ENCODE results near the gene OCSTAMP.

OCSTAMP gene

GRCh38 chr20:46551522-46552381 is 1.3 kb upstream of the OCSTAMP start:
- DNase-seq, result no peak

- peak; percentile 25 for DNase-seq
Observed at GRCh38 chr20:46549188-46549972, 1.1 kb downstream of the OCSTAMP start.

GRCh38 chr20:46548688-46549087 is 1.8 kb downstream of the OCSTAMP start:
- no peak for DNase-seq

GRCh38 chr20:46547995-46548394 is 2.5 kb downstream of the OCSTAMP start:
- DNase-seq, result no peak

- DNase-seq, result no peak
Observed at GRCh38 chr20:46546936-46547335, 3.5 kb downstream of the OCSTAMP start.

DNA sequence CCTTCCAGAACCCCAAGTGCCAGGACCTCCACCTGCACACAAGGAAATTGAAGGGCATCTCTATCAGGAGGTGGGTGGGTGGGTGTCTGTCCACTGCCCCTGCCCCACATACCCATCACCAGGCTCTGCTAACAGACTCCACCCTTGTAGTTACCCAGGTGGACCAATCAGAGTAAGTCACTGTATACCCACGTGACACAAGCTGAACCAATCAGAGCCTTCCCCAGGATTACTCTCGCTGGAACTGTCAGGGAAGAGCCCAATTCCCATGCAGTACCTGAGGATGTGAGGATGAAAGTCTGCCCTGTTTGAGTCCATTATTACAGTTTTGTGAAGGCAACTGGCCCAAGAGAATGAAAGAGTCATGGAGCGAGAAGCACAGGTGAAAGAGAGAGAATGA is 4.2 kb downstream of the OCSTAMP start:
- no peak for DNase-seq

DNA sequence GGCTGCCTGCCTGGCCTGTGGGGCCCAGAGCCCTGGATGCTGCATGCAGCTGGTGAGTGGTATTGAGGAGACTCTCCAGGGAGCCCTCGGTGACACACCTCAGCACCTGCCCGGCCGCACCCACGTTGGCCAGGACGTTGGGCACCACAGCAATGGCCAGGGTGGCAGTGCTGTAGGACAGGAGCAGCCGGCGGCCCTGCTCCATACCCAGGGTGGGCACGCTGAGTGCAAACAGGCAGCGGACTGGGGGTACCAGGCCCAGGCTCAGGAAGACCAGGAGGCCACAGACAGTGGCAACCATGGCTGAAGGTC is 4.7 kb downstream of the OCSTAMP start:
- DNase-seq, result no peak

GRCh38 chr20:46545077-46545826 is 5.2 kb downstream of the OCSTAMP start:
- peak; percentile 75 for DNase-seq

- DNase-seq, result no peak
Observed at GRCh38 chr20:46544576-46544975, 5.9 kb downstream of the OCSTAMP start.

DNA sequence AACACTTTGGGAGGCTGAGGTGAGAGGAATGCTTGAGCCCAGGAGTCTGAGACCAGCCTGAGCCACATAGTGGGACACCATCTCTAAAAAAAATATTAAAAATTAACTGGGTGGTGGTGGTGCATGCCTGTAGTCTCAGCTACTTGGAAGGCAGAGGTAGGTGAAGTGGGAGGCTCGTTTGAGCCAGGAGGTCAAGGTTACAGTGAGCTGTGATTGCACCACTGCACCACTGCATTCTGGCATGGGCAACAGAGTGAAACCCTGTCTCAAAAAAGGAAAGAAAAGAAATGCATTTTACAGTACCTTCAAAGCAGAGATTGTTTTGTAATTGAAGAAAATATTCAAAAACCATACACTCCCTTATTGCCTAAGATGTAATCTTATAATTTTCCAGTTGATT is 6.5 kb downstream of the OCSTAMP start:
- no peak for DNase-seq

GRCh38 chr20:46543033-46543432 is 7.4 kb downstream of the OCSTAMP start:
- DNase-seq, result no peak

DNA sequence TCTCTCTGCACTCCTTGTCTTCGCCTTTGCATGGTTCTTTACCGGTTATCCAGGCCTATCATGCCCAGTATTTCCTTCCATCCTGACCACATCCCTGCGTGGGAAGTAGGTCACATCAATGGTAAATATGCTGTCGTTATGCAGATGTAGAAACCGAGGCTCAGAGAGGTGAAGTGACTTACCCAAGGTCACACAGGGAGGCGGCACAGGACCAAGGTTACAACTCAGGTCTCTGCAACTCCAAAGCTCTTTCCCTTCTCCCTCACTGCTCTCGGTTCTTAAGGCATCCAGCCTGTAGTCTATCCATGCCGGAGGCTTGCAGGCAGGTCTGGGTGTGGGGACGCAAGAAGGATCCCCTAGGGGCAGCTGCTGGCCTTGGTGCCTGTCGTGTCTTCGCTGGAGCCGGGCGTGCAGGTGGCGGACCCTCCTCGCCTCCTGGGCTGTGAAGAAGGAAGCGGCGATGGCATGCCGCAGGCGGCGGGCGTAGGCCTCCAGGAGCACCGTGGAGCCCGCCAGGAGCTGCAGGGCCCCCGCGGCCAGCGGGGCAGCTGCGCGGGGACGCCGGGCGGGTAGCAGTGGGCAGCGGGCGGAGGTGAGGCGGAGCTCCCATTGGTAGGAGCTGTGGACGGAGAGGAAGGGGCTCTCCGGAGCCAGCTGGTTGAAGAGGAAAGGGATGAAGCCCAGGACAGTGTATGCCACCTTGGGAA is 9.1 kb downstream of the OCSTAMP start:
- DNase-seq, result no peak

DNA sequence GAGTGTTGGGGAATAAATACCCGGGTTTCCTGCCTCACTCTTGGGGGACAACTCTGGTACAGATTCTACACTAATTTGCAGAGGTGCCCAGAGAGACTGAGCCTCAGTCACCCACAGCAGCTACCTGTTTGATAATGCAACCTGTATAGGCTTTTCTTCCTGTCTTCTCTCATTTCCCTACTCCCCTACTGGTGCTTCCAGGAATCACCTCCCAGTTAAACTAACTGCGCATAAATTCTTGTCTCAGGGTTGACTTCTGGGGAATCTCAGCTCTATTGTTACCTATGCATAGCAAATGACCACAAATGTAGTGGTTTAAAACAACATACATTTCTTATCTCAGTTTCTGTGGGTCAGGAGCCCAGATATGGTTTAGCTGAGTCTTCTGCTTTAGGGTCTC is 11.3 kb downstream of the OCSTAMP start:
- no peak for DNase-seq

- no peak for DNase-seq
Observed at GRCh38 chr20:46530640-46531039, 19.8 kb downstream of the OCSTAMP start.

DNA sequence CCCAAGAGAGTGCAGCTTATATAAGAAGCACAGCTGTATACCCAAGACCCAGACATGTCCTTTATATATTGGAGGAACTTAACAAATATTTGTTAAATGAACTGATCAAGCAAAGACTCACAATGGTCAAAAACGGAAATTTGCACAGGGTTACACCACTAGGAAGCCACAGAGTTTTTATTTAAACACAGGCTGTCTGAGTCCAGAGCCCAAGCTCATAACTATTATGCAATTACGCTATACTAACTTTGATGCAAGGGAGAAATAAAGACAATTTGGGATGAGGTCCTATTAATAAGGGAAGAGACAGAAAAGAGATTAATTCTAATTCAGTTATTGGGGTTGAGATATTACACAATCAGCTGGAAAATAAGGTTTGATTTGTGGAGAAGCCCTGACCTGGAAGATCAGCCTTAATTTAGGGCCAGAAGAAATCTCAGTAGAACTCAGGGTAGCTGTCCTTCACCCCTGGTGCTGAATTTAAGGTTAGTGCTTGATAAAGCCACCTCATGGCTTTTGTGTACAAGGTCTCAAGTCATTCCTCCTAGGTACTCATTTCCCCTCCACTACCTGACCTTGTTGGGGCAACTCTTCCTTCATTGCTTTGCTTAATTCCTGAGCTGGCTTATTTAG is 26.6 kb downstream of the OCSTAMP start:
- no peak for DNase-seq

DNA sequence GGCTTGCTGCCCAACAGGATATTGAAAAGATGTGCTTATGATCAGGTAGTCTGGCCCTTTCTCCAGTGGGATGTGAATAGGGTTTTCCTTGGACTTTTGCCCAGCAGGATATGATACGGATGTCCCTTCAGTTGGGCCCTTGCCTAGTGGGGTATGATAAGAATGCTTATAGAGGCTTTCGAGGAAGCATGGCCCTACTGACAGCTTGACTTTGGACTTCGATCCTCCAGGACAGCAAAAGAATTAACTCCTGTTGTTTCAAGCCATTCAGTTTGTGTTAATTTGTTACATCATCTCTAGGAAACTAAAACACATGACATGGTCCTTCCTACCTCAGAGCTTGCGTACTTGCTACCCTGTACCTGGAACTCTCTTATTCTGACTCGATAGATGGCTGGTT is 27.3 kb downstream of the OCSTAMP start:
- no peak for DNase-seq

GRCh38 chr20:46520976-46521579 is 29.4 kb downstream of the OCSTAMP start:
- peak; percentile 51 for DNase-seq

- no peak for DNase-seq
Observed at GRCh38 chr20:46520540-46520939, 29.9 kb downstream of the OCSTAMP start.

GRCh38 chr20:46519471-46520068 is 30.9 kb downstream of the OCSTAMP start:
- no peak for DNase-seq

DNA sequence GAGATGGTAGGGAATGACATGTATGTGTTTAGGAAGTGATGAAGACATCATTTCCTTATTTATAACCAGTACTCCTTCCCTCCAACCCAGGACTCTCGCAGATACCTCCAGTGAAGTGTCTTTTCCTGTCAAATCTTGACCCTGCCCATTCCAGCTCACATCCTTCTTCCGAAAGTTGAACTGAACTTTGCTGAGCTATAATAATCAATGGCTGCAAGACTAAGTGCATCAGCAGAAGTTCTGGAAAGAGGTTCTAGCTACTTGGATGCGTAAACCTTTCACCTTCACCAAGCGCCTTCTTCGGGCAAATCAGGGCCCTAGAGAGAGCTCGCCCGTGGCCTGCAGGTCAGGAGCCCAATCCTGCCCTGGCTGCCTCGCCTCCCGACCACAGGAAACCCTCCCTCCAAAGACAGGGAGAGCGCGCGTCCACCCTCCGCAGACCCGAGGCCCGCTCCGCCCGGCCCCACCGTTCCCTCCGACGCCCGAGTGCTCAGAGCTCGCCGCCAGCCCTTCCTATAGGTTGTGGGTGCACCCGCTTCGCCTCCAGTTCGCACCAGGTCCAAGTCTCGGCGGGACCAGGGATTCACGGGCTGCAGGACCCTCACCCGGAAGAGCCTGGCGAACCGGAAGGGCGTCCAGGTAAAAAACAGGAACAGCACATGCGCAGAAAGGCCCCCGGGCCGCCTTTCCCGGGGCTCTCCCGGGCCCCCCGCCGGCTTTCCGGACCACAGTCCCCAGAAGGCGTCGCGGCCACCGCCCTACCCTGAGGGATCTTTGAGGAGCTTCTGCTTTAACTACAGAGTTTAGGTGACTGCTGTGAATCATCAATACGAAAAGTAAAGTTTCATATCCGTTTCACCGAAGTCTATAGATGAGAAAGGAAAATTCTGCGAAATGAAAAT is 37.3 kb downstream of the OCSTAMP start, which contains the start of gene ZNF334:
ZNF334 (minus strand) TSS at position 617 of the 902 bp plus-strand sequence. CDS start 1,457 bp downstream, outside the sequence.
- no peak for DNase-seq
